ENCODE data around the gene AMOTL1. TPM values are rescaled to one million over a fixed set of nuclear protein-coding genes. Genes with fewer than 3 reads are reported as not detected.
"Not testable (repeated sequence)": the region's sequence is repeated elsewhere in the genome, so short reads cannot be mapped to it uniquely, and the experiment has no call there.

Gene AMOTL1
- total RNA-seq, 2 experiments from 2014 or later = 0.08 TPM; not detected in 1

DNA sequence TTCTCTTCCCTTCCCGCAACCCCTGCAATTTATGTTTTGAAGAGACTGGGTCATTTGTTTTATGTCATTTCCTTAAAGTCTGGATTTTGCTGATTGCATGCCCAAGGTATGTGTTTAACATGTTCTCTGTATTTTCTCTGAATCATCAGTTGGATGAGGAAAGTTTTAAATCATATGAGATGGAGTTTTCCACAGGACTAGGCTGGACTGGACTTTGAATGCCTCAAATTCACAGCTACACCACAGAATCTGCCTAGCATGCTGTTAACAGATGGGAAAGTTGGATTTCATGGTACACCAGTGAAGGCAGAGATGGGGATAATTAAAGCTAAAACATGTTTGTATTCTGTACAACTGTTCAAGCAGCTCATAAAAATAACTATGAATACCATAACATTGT is 142.6 kb downstream of the AMOTL1 start:
- Mint-ChIP-seq H3K4me3 (no peak overlapping the region), H3K27ac (no peak overlapping the region), H3K27me3 (no peaks in the 10 kb centered on the region), H3K36me3 (ENCODE audit: low read depth) (no peaks in the 10 kb centered on the region), H3K9me3 (peaks cover 2% of the 10 kb centered on the region), H3K4me1 (ENCODE audit: low read depth) (no peaks in the 10 kb centered on the region)
- ATAC-seq (ENCODE audit: poor library complexity) (no peak), DNase-seq (no peak)
- TF ChIP-seq, protein P1, sequence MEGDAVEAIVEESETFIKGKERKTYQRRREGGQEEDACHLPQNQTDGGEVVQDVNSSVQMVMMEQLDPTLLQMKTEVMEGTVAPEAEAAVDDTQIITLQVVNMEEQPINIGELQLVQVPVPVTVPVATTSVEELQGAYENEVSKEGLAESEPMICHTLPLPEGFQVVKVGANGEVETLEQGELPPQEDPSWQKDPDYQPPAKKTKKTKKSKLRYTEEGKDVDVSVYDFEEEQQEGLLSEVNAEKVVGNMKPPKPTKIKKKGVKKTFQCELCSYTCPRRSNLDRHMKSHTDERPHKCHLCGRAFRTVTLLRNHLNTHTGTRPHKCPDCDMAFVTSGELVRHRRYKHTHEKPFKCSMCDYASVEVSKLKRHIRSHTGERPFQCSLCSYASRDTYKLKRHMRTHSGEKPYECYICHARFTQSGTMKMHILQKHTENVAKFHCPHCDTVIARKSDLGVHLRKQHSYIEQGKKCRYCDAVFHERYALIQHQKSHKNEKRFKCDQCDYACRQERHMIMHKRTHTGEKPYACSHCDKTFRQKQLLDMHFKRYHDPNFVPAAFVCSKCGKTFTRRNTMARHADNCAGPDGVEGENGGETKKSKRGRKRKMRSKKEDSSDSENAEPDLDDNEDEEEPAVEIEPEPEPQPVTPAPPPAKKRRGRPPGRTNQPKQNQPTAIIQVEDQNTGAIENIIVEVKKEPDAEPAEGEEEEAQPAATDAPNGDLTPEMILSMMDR (IDR thresholded peaks at IDR 0.05) = no peak
- no peak overlapping the region for H3K4me3 ChIP-seq (ENCODE audit: low read length)
- intact Hi-C loops (cut with DNase I, micrococcal nuclease) = no loop called here
- POLR2A ChIA-PET = no interaction called here
- CTCF ChIA-PET = interaction anchor here (1.1 to 1.5 kb wide), 2 partner anchors 11 to 14 kb away, joined by 3 read pairs; no protein-coding TSS in a partner anchor
- no peaks in the 10 kb centered on the region for H3K9me3 ChIP-seq (ENCODE audit: control insufficient read depth in 1 of 2, insufficient read depth in 1 of 2, low read length in 2 of 2)
- H3K4me1 ChIP-seq (ENCODE audit: insufficient read depth, low read length) = no peaks in the 10 kb centered on the region
- H3K27me3 ChIP-seq (ENCODE audit: control insufficient read depth in 1 of 2, insufficient read depth in 2 of 2, low read length in 2 of 2) = no peaks in the 10 kb centered on the region
- H3K27ac ChIP-seq (ENCODE audit: low read depth in 1 of 2, low read length in 2 of 2) = no peak overlapping the region
- no peaks in the 10 kb centered on the region for H3K36me3 ChIP-seq (ENCODE audit: insufficient read depth, low read length)

DNA sequence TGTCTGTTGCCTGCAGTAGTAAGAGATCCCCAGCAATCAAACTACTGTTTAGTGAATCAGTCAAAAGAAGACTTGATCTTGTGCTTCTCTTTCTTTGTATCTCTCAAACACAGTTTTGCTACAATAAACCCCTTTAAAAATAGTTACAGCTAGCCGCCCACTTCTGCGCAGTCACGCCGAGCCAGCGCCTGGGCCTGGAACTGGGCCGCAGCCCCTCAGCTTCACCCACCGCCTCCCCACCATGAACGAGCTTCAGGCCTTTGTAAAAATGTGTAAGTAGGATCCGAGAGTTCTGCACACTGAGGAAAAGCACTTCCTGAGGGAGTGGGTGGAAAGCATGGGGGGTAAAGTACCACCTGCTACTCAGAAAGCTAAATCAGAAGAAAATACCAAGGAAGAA is 144.7 kb downstream of the AMOTL1 start:
- no peaks in the 10 kb centered on the region for H3K4me1 Mint-ChIP-seq (ENCODE audit: low read depth)
- H3K4me1 ChIP-seq (ENCODE audit: insufficient read depth, low read length) = no peaks in the 10 kb centered on the region
- intact Hi-C loops (cut with DNase I, micrococcal nuclease) = no loop called here
- no peaks in the 10 kb centered on the region for H3K9me3 ChIP-seq (ENCODE audit: control insufficient read depth in 1 of 2, insufficient read depth in 1 of 2, low read length in 2 of 2)
- no peaks in the 10 kb centered on the region for H3K36me3 Mint-ChIP-seq (ENCODE audit: low read depth)
- ATAC-seq (ENCODE audit: poor library complexity) = no peak
- H3K27ac ChIP-seq (ENCODE audit: low read depth in 1 of 2, low read length in 2 of 2) = no peak overlapping the region
- TF ChIP-seq, protein P1 (IDR thresholded peaks at IDR 0.05) = no peak
- ChIA-PET CTCF (no interaction called here), POLR2A (interaction anchor here (1.4 kb wide), 1 partner anchor 12 kb away, joined by 4 read pairs; no protein-coding TSS in a partner anchor)
- H3K4me3 Mint-ChIP-seq = no peak overlapping the region
- H3K36me3 ChIP-seq (ENCODE audit: insufficient read depth, low read length) = no peaks in the 10 kb centered on the region
- no peak for DNase-seq
- H3K27ac Mint-ChIP-seq = no peak overlapping the region
- no peaks in the 10 kb centered on the region for H3K9me3 Mint-ChIP-seq
- no peak overlapping the region for H3K4me3 ChIP-seq (ENCODE audit: low read length)
- no peaks in the 10 kb centered on the region for H3K27me3 Mint-ChIP-seq
- no peaks in the 10 kb centered on the region for H3K27me3 ChIP-seq (ENCODE audit: control insufficient read depth in 1 of 2, insufficient read depth in 2 of 2, low read length in 2 of 2)

DNA sequence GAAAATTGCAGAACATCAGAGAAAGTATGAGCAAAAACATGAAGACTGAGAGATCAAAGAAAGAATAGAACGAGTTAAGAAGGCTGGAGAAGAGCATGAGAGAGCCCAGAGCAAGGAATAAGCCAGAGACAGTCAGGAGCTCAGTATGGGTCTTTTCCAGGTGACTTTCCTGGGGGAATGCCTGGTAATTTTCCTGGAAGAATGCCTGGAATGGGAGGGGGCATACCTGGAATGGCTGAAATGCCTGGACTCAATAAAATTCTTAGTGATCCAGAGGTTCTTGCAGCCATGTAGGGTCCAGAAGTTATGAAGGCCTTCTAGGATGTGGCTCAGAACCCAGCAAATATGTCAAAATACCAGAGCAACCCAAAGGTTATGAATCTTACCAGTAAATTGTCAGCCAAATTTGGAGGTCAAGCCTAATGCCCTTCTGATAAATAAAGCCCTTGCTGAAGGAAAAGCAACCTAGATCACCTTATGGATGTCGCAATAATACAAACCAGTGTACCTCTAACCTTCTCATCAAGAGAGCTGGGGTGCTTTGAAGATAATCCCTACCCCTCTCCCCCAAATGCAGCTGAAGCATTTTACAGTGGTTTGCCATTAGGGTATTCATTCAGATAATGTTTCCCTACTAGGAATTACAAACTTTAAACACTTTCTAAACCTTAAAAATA is 145.7 kb downstream of the AMOTL1 start:
- H3K4me3 Mint-ChIP-seq; H3K27me3 Mint-ChIP-seq; DNase-seq; H3K27ac Mint-ChIP-seq; H3K36me3 Mint-ChIP-seq (ENCODE audit: low read depth); H3K4me1 ChIP-seq (ENCODE audit: insufficient read depth, low read length); H3K27me3 ChIP-seq (ENCODE audit: control insufficient read depth in 1 of 2, insufficient read depth in 2 of 2, low read length in 2 of 2); H3K4me3 ChIP-seq (ENCODE audit: low read length); H3K27ac ChIP-seq (ENCODE audit: low read depth in 1 of 2, low read length in 2 of 2); H3K9me3 ChIP-seq (ENCODE audit: control insufficient read depth in 1 of 2, insufficient read depth in 1 of 2, low read length in 2 of 2); ATAC-seq (ENCODE audit: poor library complexity); H3K36me3 ChIP-seq (ENCODE audit: insufficient read depth, low read length); intact Hi-C loops (cut with DNase I, micrococcal nuclease); H3K9me3 Mint-ChIP-seq; H3K4me1 Mint-ChIP-seq (ENCODE audit: low read depth); CTCF ChIA-PET: not testable (repeated sequence)
- POLR2A ChIA-PET = interaction anchor here (1.4 kb wide), 1 partner anchor 11 kb away, joined by 4 read pairs; no protein-coding TSS in a partner anchor

DNA sequence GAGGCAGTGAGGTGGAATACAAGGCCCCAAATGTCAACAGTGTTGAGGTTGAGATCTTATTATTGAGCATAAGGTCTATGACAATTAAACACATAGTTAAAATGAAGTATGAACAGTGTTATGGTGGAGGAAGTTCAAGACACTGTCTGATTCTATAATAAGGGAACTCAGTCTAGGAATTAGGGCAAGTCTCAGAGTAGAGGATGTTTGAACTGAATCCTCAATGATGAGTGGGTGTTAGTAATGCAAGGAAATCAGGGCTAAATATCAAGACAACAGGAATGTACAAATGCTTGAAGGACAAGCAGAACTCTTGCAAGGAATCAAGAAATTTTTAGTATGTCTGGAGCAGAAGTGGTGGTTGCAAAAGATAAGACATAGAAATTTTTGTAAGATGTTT is 152.2 kb downstream of the AMOTL1 start:
- Mint-ChIP-seq H3K9me3 (peaks cover 2% of the 10 kb centered on the region), H3K27me3 (no peaks in the 10 kb centered on the region), H3K4me1 (ENCODE audit: low read depth) (peaks cover 34% of the 10 kb centered on the region), H3K36me3 (ENCODE audit: low read depth) (no peaks in the 10 kb centered on the region), H3K4me3 (no peak overlapping the region), H3K27ac (no peak overlapping the region)
- intact Hi-C loops (cut with DNase I, micrococcal nuclease) = no loop called here
- H3K27me3 ChIP-seq (ENCODE audit: control insufficient read depth in 1 of 2, insufficient read depth in 2 of 2, low read length in 2 of 2) = no peaks in the 10 kb centered on the region
- H3K4me1 ChIP-seq (ENCODE audit: insufficient read depth, low read length) = peaks cover 25% of the 10 kb centered on the region
- TF ChIP-seq, protein P1 (IDR thresholded peaks at IDR 0.05) = no peak
- no peak overlapping the region for H3K27ac ChIP-seq (ENCODE audit: low read depth in 1 of 2, low read length in 2 of 2)
- DNase-seq (no peak), ATAC-seq (ENCODE audit: poor library complexity) (no peak)
- ChIA-PET CTCF (no interaction called here), POLR2A (no interaction called here)
- no peaks in the 10 kb centered on the region for H3K36me3 ChIP-seq (ENCODE audit: insufficient read depth, low read length)
- H3K9me3 ChIP-seq (ENCODE audit: control insufficient read depth in 1 of 2, insufficient read depth in 1 of 2, low read length in 2 of 2) = no peaks in the 10 kb centered on the region
- H3K4me3 ChIP-seq (ENCODE audit: low read length) = no peak overlapping the region

Measured in CD4-positive, alpha-beta T cell (primary cell).